Esophagus muscularis mucosa (tissue), 4 donors: ENCODE data around the gene SF3A1. TPM values are rescaled to one million over a fixed set of nuclear protein-coding genes. Genes with fewer than 3 reads are reported as not detected.
A peak's percentile ranks its signal among the peaks of the same experiment; 100 is the strongest.

Experiments
- DNase-seq: peaks from one replicate; pipeline ENCODE4 v3.0.0-alpha.2; 2017; ENCODE audit errors: extremely low spot score
- H3K27ac ChIP-seq, 4 donors: fragments of 200-600 bp; sonication (generic); replicated peaks in 1 of 4; 1 replicate in 3 of 4; 2 replicates in 1 of 4; pipeline ENCODE4 v1.5.1; 2016 to 2019; ENCODE audit warnings: mild to moderate bottlenecking in 1 of 4
- H3K27me3 ChIP-seq, 4 donors: fragments of 200-600 bp; sonication (generic); one replicate each; pipeline versions ENCODE4 v1.5.1 to v1.6.0; 2016 to 2019
- H3K36me3 ChIP-seq, 4 donors: fragments of 200-600 bp; sonication (generic); one replicate each; pipeline ENCODE4 v1.5.1; 2016 to 2019
- H3K4me1 ChIP-seq, 4 donors: fragments of 200-600 bp; sonication (generic); one replicate each; pipeline ENCODE4 v1.5.1; 2016 to 2019
- H3K4me3 ChIP-seq, 4 donors: fragments of 200-600 bp; sonication (generic); 1 replicate in 2 of 4; 2 replicates in 2 of 4; pipeline ENCODE4 v1.5.1; 2016 to 2019; ENCODE audit warnings: mild to moderate bottlenecking in 4 of 4, moderate library complexity in 1 of 4
- H3K9me3 ChIP-seq, 4 donors: fragments of 200-600 bp; sonication (generic); 1 replicate in 3 of 4; 2 replicates in 1 of 4; pipeline ENCODE4 v1.5.1; 2016 to 2019
- CTCF ChIP-seq, 3 experiments: fragments of 200-600 bp in 2 of 3; fragments of 450-650 bp in 1 of 3; sonication (generic) in 2 of 3; IDR thresholded peaks; one replicate each; pipeline ENCODE4 v1.5.1; 2017 to 2019; ENCODE audit warnings: antibody characterized with exemption in 3 of 3, mild to moderate bottlenecking in 2 of 3, moderate library complexity in 1 of 3
- EP300 ChIP-seq: sonication (generic); formaldehyde crosslinking; IDR thresholded peaks from one replicate; pipeline ENCODE4 v1.6.1; 2017; ENCODE audit warnings: antibody characterized with exemption
- POLR2A ChIP-seq: fragments of 450-650 bp; IDR thresholded peaks from one replicate; pipeline ENCODE4 v1.6.1; 2017; ENCODE audit warnings: antibody characterized with exemption, moderate library complexity, mild to moderate bottlenecking, low read depth
- POLR2AphosphoS5 ChIP-seq, 2 donors: sonication (generic); formaldehyde crosslinking; IDR thresholded peaks; one replicate each; pipeline ENCODE4 v1.6.1; 2017; ENCODE audit warnings: antibody characterized with exemption in 2 of 2
- WGBS: methylation state at CpG from one replicate; pipeline ENCODE4 v1.1.5; 2018; 5-methylcytosine and 5-hydroxymethylcytosine counted together
- intact Hi-C: fragments of 100-400 bp; cut with DNase I; formaldehyde crosslinking; loops from one replicate; pipeline ENCODE4 v1.15.1; 2023
- total RNA-seq, 4 donors: library from RNA; depleted of rRNA; stranded (reverse); fragments of >200 nt; gene quantifications; one replicate each; pipeline versions ENCODE4 v1.1.0 to v1.2.1, GENCODE V29; 2016

Gene SF3A1
- total RNA-seq, 4 donors from 2014 or later, result 32.8 to 85.8 (median 60.0) TPM

DNA sequence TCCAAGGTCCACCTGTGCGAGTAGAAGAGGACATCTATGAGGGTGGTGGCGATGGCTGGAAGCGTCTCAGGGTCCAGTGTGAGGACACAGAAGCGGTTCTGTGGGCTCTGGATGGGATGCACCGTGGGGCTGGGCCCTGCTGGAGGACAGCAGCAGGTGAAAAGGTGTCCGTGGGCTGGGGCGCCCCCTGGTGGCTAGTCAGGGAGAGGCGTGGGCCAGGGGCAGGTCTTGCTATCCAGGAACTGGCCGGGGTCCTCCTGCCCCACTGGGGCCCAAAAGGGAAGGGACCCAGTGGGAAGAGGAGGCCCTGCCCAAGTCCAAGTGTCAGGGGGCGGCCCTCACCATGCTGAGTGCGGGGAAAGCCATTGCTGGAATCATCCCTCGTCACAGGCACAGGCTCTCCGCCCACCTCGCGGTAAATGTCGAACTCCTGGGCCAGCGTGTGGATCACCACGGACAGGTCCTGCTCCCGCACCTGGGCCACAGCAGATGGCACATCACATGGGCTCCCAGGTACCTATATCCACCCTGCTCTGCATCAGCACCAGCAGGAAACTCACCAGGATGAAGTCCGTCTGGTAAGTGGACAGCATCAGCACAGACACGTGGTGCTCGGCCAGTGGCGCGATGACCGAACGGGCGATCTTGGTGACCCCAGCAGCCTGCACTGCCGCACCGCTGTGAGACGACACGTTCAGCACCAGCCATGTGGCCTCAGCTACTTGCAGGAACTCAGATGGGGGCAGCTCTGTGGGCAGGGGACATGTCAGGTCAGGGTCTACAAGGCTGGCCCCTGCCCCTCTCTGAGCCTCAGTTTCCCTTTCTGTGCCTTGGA lies 69.7 kb downstream of the SF3A1 start:
- Histone ChIP-seq H3K9me3 (no peaks in the 10 kb centered on the region), H3K27ac (no peak overlapping the region), H3K4me3 (no peak overlapping the region), H3K27me3 (no peaks in the 10 kb centered on the region), H3K4me1 (peaks cover 37 to 46% (median 45%) of the 10 kb centered on the region in 4 donors), H3K36me3 (peaks cover 14 to 52% (median 30%) of the 10 kb centered on the region in 4 donors)
- TF ChIP-seq POLR2AphosphoS5 (IDR thresholded peaks at IDR 0.05) (no peak), CTCF (IDR thresholded peaks at IDR 0.05) (peak; percentile 76 to 89 (median 77))
- no peak for DNase-seq
- intact Hi-C loops, result loop anchor here (2.0 kb wide), 1 partner anchor 72 kb away; no protein-coding TSS in a partner anchor
- 36% methylated on average over 9 of the region's 31 CpGs for WGBS

DNA sequence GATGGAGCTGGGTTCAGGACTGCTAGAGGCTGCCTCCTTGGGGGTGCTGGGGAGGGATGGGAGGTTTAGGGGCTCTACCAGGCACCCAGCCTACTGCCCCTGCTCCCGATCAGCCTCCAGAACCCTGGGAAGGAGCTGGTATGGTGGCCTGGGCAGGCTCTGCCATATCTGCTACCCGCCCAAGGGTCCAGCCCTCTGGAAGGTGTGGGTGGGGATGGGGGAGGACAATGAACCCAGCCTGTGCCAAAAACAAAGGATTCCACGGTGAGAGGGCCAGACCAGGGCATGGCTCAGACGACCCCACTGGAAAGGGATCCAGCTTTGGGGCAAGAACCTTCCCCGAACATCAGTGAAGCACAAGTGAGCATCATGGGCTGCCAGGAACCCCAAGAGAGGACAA lies 70.4 kb downstream of the SF3A1 start:
- no peak for DNase-seq
- intact Hi-C loops, result loop anchor here (2.0 kb wide), 1 partner anchor 72 kb away; no protein-coding TSS in a partner anchor
- TF ChIP-seq POLR2A, result no peak
- TF ChIP-seq CTCF (IDR thresholded peaks at IDR 0.05), result no peak
- no peak for TF ChIP-seq POLR2AphosphoS5 (IDR thresholded peaks at IDR 0.05)
- no peak for TF ChIP-seq EP300
- Histone ChIP-seq H3K4me1 (peaks cover 30 to 39% (median 38%) of the 10 kb centered on the region in 4 donors), H3K27ac (no peak overlapping the region), H3K9me3 (no peaks in the 10 kb centered on the region), H3K4me3 (no peak overlapping the region), H3K27me3 (no peaks in the 10 kb centered on the region), H3K36me3 (peaks cover 14 to 49% (median 29%) of the 10 kb centered on the region in 4 donors)
- 87% methylated on average over 4 of the region's 5 CpGs for WGBS

- Histone ChIP-seq H3K36me3 (peaks cover 14 to 49% (median 29%) of the 10 kb centered on the region in 4 donors), H3K27ac (no peak overlapping the region), H3K27me3 (no peaks in the 10 kb centered on the region), H3K9me3 (no peaks in the 10 kb centered on the region), H3K4me1 (peaks cover 25 to 34% (median 33%) of the 10 kb centered on the region in 4 donors), H3K4me3 (no peak overlapping the region)
- TF ChIP-seq POLR2A (no peak), EP300 (no peak), CTCF (IDR thresholded peaks at IDR 0.05) (no peak), POLR2AphosphoS5 (IDR thresholded peaks at IDR 0.05) (no peak)
- 100% methylated on average over 1 of the region's 8 CpGs for WGBS
- intact Hi-C loops, result loop anchor here (2.0 kb wide), 1 partner anchor 73 kb away; no protein-coding TSS in a partner anchor
- DNase-seq, result no peak
Measured at GRCh38 chr22:30285846-30286200, 70.9 kb downstream of the SF3A1 start.

DNA sequence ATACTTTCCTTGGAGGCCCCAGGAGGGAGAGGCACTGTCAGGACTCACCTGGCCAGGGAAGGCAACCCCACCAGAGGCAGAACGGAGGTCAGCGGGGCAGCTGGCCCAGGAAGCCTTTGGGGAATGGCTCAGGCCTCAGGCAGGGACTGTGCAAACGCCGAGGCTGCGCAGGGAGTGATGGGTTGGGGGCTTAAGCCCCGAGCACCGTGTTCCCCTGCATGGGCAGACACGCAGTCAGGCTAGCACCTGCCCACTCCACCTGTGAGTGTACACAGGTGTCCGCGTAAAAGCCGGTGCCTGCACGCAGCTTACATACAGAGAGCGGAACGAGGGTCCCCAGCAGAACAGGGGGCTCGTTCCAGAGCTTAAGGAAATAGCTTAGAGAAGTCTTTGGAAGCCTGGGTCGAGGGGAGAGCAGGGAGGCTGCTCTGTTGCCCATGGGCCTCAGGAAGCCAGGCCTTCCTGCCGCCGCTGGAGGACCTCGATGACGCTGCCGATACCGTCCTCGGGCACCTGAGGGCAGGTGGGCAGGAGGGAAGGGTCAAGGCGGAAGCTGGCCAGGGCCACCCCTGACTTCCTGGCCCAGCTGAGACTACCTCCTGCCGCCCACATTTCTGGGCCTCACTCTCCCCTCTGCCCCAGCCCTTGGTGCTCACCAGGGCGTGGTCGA lies 71.4 kb downstream of the SF3A1 start:
- no peak overlapping the region for H3K4me3 ChIP-seq
- DNase-seq, result no peak
- no peaks in the 10 kb centered on the region for H3K9me3 ChIP-seq
- no peaks in the 10 kb centered on the region for H3K27me3 ChIP-seq
- intact Hi-C loops, result no loop called here
- peaks cover 14 to 49% (median 29%) of the 10 kb centered on the region in 4 donors for H3K36me3 ChIP-seq
- H3K27ac ChIP-seq, result no peak overlapping the region
- 95% methylated on average over 19 of the region's 27 CpGs for WGBS
- TF ChIP-seq POLR2A (no peak), EP300 (no peak), CTCF (IDR thresholded peaks at IDR 0.05) (no peak), POLR2AphosphoS5 (IDR thresholded peaks at IDR 0.05) (no peak)
- peaks cover 20 to 29% (median 28%) of the 10 kb centered on the region in 4 donors for H3K4me1 ChIP-seq
